Central memory CD8-positive, alpha-beta T cell (primary cell): ENCODE results near the gene RNASE13.

Experiments used
- ATAC-seq: fragments of 150-1000 bp; cut with Tn5 transposase; replicated peaks from 2 replicates; pipeline ENCODE4 v1.10.0; 2022; ENCODE audit warnings: mild to moderate bottlenecking, moderate FRiP score, moderate number of reproducible peaks; ENCODE audit not compliant: poor library complexity, severe bottlenecking; ENCODE audit errors: extremely low read depth
- DNase-seq, 2 donors: peaks; one replicate each; pipeline ENCODE4 v3.0.0; 2021; ENCODE audit warnings: low spot score in 2 of 2
- H3K27ac Mint-ChIP-seq: one replicate; pipeline ENCODE4 v1.8.0; 2022; ENCODE audit warnings: low read depth, mild to moderate bottlenecking, moderate library complexity, mixed read lengths
- H3K27me3 Mint-ChIP-seq: one replicate; pipeline ENCODE4 v1.8.0; 2022; ENCODE audit warnings: mixed read lengths
- H3K36me3 Mint-ChIP-seq: one replicate; pipeline ENCODE4 v1.8.0; 2022; ENCODE audit warnings: mild to moderate bottlenecking, moderate library complexity, mixed read lengths; ENCODE audit not compliant: insufficient read depth
- H3K4me1 Mint-ChIP-seq: one replicate; pipeline ENCODE4 v1.8.0; 2022; ENCODE audit warnings: mixed read lengths
- H3K4me3 Mint-ChIP-seq: one replicate; pipeline ENCODE4 v1.8.0; 2022; ENCODE audit warnings: mild to moderate bottlenecking, moderate library complexity, mixed read lengths
- H3K9me3 Mint-ChIP-seq: one replicate; pipeline ENCODE4 v1.8.0; 2022; ENCODE audit warnings: mixed read lengths

Gene RNASE13

DNA sequence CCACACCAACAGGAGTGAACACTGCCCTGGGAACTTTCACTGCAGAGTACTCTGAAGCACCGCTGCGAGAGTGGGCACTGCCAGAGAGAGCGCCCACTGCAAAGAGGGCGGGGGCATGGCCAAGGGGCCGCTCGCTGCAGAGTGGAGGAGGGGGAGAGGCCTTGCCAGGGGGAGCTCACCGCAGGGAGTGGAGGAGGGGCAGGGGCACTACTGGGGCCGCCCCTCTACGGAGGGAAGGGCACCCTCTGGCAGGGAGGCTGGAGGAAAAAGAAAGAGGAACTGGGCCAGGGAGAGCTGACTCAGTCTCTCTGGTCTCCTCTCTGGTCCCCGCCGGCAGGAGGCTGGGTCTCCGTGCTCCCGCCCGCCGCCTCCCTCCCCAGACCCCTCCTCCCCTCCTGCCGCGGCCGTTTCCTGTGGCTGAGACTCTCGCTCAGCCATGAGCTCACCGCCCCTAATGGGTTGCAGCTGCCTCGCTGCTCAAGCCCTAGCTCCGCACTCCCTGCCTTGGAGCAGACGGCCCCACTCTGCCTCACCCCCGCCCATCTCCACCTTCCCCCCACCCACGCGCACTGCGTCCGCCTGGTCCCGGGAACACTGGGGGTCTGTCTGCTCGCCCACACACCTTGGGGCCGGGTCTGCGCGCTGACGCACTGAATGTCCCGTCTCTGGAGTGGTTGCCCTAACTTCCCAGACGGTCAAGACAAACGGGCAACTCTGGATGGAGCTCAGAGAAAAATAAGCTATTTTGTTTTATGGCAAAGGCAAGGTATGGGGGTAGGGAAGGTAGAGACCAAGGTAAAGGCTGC lies 36.8 kb upstream of the RNASE13 start:
- Mint-ChIP-seq H3K4me1 (peaks cover 34% of the 10 kb centered on the region), H3K27ac (peak overlapping the region; percentile 83), H3K36me3 (peaks cover 3% of the 10 kb centered on the region), H3K27me3 (peaks cover 77% of the 10 kb centered on the region), H3K4me3 (peak overlapping the region; percentile 82), H3K9me3 (no peaks in the 10 kb centered on the region)
- ATAC-seq (peak; percentile 41), DNase-seq (no peak)

GRCh38 chr14:21070610-21071224 lies 36.1 kb upstream of the RNASE13 start:
- H3K4me1 Mint-ChIP-seq, result peaks cover 34% of the 10 kb centered on the region
- H3K9me3 Mint-ChIP-seq, result no peaks in the 10 kb centered on the region
- ATAC-seq, result peak; percentile 20
- peaks cover 84% of the 10 kb centered on the region for H3K27me3 Mint-ChIP-seq
- H3K36me3 Mint-ChIP-seq, result peaks cover 3% of the 10 kb centered on the region
- peak overlapping the region; percentile 82 for H3K4me3 Mint-ChIP-seq
- no peak for DNase-seq
- H3K27ac Mint-ChIP-seq, result peak overlapping the region; percentile 83

- Mint-ChIP-seq H3K4me3 (peak within 1 kb of the TSS; percentile 82), H3K36me3 (peaks cover 3% of the 10 kb centered on the region), H3K27me3 (peaks cover 89% of the 10 kb centered on the region), H3K9me3 (no peaks in the 10 kb centered on the region), H3K27ac (peak within 1 kb of the TSS; percentile 83), H3K4me1 (peaks cover 34% of the 10 kb centered on the region)
- no peak for DNase-seq
- ATAC-seq, result no peak
Observed at GRCh38 chr14:21070083-21070609, 35.5 kb upstream of the RNASE13 start, which contains the start of gene ARHGEF40. Gene ARHGEF40 (plus strand): TSS chr14:21070304. CDS start chr14:21070397, 93 bp downstream.

DNA sequence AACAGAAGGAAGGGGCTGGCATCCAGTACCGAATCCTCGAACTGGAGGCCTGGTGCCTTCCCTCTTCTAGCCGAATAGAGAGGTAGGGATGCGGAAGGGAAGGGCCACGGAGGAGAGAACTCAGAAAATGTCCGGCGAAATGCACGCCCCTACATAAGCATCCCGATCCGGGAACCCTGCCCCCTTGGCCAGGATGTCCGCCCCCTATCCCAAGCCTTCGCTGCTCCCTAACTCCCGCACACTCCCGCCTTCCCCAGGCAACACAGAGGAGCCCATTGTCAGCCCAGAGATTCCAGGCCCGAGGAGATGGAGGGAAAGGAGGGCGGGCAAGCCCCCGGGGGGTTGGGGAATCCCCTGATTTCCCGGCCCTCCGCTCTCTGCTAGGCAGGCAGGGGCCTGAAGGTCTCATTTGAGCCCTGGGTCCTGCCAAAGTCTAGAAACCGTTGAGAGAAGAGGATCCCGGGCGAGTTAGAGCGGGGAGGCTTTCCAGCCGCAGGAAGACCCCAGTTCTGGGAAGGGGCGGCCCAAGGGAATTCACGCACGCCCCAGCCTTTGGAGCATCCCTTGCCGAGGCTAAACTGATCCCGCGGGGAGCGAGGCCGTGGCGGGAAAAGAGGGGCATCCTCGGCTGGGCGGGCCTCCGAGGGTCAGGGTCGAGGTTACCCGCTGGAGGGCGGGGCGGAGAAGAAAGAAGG lies 34.9 kb upstream of the RNASE13 start:
- peaks cover 34% of the 10 kb centered on the region for H3K4me1 Mint-ChIP-seq
- H3K36me3 Mint-ChIP-seq, result peaks cover 3% of the 10 kb centered on the region
- peak overlapping the region; percentile 82 for H3K4me3 Mint-ChIP-seq
- no peak for ATAC-seq
- no peak for DNase-seq
- no peaks in the 10 kb centered on the region for H3K9me3 Mint-ChIP-seq
- peaks cover 94% of the 10 kb centered on the region for H3K27me3 Mint-ChIP-seq
- H3K27ac Mint-ChIP-seq, result peak overlapping the region; percentile 76

GRCh38 chr14:21068521-21069387 lies 34.1 kb upstream of the RNASE13 start:
- ATAC-seq (peak; percentile 54), DNase-seq (peak; percentile 42 to 44)
- Mint-ChIP-seq H3K9me3 (no peaks in the 10 kb centered on the region), H3K27ac (peak overlapping the region; percentile 76), H3K36me3 (peaks cover 3% of the 10 kb centered on the region), H3K4me3 (peak overlapping the region; percentile 82), H3K4me1 (peaks cover 34% of the 10 kb centered on the region), H3K27me3 (peaks cover 94% of the 10 kb centered on the region)

- H3K4me3 Mint-ChIP-seq, result no peak overlapping the region
- no peaks in the 10 kb centered on the region for H3K9me3 Mint-ChIP-seq
- no peak for DNase-seq
- H3K36me3 Mint-ChIP-seq, result peaks cover 3% of the 10 kb centered on the region
- peaks cover 33% of the 10 kb centered on the region for H3K4me1 Mint-ChIP-seq
- H3K27ac Mint-ChIP-seq, result no peak overlapping the region
- ATAC-seq, result no peak
- H3K27me3 Mint-ChIP-seq, result peaks cover 94% of the 10 kb centered on the region
Observed at GRCh38 chr14:21066882-21067502, 32.4 kb upstream of the RNASE13 start.

DNA sequence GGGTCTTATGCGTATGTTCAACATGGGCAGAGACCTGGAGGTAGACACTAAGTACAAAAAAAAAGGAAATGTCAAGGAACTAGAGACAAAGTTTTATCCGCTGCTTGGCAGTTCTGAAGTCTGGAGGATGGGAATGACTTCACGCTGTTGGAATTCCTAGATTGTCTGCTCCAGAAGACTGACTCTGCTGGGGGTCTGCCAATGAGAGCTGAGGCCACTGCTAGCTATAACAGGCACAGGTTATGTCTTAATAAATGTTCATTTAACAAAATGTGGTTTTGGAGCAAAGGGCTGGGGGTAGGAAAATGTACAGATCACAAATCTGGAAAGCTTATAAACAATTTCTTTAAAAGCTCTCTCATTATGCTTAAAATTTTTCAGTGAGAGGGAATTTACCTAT lies 28.9 kb upstream of the RNASE13 start:
- Mint-ChIP-seq H3K4me3 (no peak overlapping the region), H3K36me3 (no peaks in the 10 kb centered on the region), H3K4me1 (peaks cover 3% of the 10 kb centered on the region), H3K27ac (no peak overlapping the region), H3K27me3 (peaks cover 81% of the 10 kb centered on the region), H3K9me3 (no peaks in the 10 kb centered on the region)
- DNase-seq (no peak), ATAC-seq (no peak)

GRCh38 chr14:21061347-21061668 lies 26.7 kb upstream of the RNASE13 start:
- no peaks in the 10 kb centered on the region for H3K36me3 Mint-ChIP-seq
- no peak for ATAC-seq
- H3K4me3 Mint-ChIP-seq, result no peak overlapping the region
- no peaks in the 10 kb centered on the region for H3K9me3 Mint-ChIP-seq
- H3K27ac Mint-ChIP-seq, result no peak overlapping the region
- no peak for DNase-seq
- H3K27me3 Mint-ChIP-seq, result peaks cover 59% of the 10 kb centered on the region
- H3K4me1 Mint-ChIP-seq, result no peaks in the 10 kb centered on the region

DNA sequence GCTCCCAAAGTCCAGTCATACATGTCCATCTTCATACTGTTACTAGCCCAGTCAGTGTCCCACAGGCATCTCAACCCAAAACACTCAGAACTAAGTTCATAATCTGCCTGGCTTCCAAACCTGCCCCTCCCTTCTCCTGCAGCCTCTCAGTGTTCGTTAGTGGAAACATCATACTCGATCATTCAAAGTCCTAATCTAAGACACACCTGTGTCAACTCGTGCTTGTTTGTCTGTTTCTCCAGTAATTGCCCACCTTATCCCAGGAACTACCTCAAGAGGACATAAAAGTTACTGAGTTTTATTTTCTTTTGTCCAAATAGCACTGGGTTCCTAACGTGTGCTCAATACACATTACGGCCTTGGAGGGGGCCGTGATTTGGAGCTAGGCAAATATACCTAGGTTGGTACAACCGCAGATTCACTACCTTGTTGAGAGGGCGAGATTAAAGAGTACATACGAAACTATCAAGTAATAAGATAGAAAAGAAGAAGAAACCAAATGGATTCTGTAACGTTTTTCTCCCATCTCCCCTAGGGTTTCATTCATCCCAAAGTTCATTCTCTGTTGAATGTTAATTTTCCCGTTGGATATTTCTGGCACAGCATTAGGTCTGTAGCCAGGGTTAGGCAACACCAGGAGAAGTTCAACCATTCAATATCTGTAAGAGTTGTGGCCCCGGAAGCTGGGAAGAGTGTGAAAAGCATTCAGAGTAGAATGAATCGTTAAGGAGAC lies 26.2 kb upstream of the RNASE13 start:
- ATAC-seq, result no peak
- no peaks in the 10 kb centered on the region for H3K4me1 Mint-ChIP-seq
- DNase-seq, result no peak
- H3K36me3 Mint-ChIP-seq, result no peaks in the 10 kb centered on the region
- no peaks in the 10 kb centered on the region for H3K9me3 Mint-ChIP-seq
- no peak overlapping the region for H3K4me3 Mint-ChIP-seq
- H3K27ac Mint-ChIP-seq, result no peak overlapping the region
- peaks cover 54% of the 10 kb centered on the region for H3K27me3 Mint-ChIP-seq

DNA sequence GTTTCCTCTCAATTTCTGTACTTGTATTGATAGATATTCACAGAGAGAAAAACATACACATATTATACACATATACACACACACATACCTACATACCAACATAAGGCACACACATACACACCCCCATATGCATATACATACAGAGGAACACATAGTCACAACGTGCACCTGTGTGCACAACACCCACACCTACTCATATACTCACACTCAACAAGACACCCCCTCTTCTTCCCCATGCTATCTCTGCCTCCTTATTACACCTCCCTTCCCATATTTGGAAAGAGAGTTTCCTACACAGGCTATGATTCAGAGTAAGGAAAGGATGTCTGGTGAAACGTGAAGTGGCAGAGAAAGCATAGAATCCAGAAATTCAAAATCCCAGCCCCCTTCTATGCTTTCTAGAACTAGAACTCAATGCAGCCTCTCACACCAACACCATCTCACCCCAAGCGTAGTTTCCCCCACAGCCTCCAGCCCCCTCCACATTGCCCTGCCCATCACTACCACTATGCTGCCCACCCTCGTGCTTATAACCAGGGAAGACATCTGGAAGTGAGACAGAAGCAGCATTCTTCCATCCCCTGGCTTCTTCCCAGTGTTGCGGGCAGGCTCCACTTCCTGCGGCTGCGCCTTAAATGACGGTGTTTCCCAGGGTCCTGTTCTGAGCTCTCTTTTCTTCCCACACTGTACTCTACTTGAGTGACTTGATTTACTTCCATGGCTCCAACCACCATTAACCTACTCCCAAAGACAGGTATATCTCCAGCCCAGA lies 25.4 kb upstream of the RNASE13 start:
- H3K9me3 Mint-ChIP-seq, result no peaks in the 10 kb centered on the region
- ATAC-seq (no peak), DNase-seq (no peak)
- H3K4me3 Mint-ChIP-seq, result no peak overlapping the region
- no peaks in the 10 kb centered on the region for H3K4me1 Mint-ChIP-seq
- peaks cover 46% of the 10 kb centered on the region for H3K27me3 Mint-ChIP-seq
- H3K36me3 Mint-ChIP-seq, result no peaks in the 10 kb centered on the region
- no peak overlapping the region for H3K27ac Mint-ChIP-seq

DNA sequence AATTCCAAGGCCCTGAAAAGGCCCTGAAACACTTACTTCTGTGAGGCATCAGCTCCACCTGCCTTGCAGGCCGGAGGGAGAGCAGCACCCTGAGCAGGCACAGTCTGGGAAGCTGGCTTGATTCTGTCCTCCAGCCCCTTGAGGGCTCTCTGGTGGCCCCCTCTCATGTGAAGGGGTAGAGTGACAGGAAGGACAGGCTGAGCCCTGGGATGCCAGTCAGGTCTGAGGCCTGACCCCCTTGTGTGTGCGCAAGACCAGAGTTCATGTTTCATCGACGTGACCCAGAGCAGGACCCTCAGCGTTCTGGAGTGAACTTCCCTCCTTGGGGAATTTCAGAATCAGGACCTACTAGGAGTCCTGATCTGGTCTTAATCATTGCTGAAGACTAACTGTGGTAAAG lies 24.3 kb upstream of the RNASE13 start:
- ATAC-seq, result no peak
- no peak for DNase-seq
- Mint-ChIP-seq H3K9me3 (no peaks in the 10 kb centered on the region), H3K36me3 (no peaks in the 10 kb centered on the region), H3K4me3 (no peak overlapping the region), H3K27me3 (peaks cover 41% of the 10 kb centered on the region), H3K4me1 (no peaks in the 10 kb centered on the region), H3K27ac (no peak overlapping the region)
